ENCODE results near the gene RAMP2. TPM values are rescaled to one million over a fixed set of nuclear protein-coding genes. Genes with fewer than 3 reads are reported as not detected.

RAMP2 gene
- total and polyA plus RNA-seq, 2 of the 13 experiments (the other 11 are each of a cell fraction or from before 2014, with no cell fraction given), result 1.4 to 5.2 TPM

GRCh38 chr17:42780851-42781638 is 20.0 kb downstream of the RAMP2 start (continued):
- TF ChIP-seq NR2F6 (IDR thresholded peaks at IDR 0.05) (no peak), NR2F6 (CRISPR knock-in tag; IDR thresholded peaks at IDR 0.05) (no peak), NCOA5 (CRISPR knock-in tag; IDR thresholded peaks at IDR 0.05) (no peak), PRDM4 (CRISPR knock-in tag; IDR thresholded peaks at IDR 0.05; ENCODE audit: borderline replicate concordance) (no peak), ATF7-NPFF (CRISPR knock-in tag; IDR thresholded peaks at IDR 0.05; ENCODE audit: low read depth) (peak; percentile 69), ZBTB26 (CRISPR knock-in tag; IDR thresholded peaks at IDR 0.05; ENCODE audit: borderline replicate concordance) (0 out of 2 replicates have a peak, but pooled peaks have one; percentile 13), KLF16 (CRISPR knock-in tag; IDR thresholded peaks at IDR 0.05) (no peak), SIX4 (CRISPR knock-in tag; IDR thresholded peaks at IDR 0.05) (no peak), SNAPC4 (CRISPR knock-in tag; IDR thresholded peaks at IDR 0.05) (no peak), ZNF672 (CRISPR knock-in tag; IDR thresholded peaks at IDR 0.05) (no peak), HNF1B (CRISPR knock-in tag; IDR thresholded peaks at IDR 0.05) (no peak), TBP (CRISPR knock-in tag; IDR thresholded peaks at IDR 0.05) (no peak), ZNF7 (CRISPR knock-in tag; IDR thresholded peaks at IDR 0.05) (no peak), HDAC1 (CRISPR knock-in tag; IDR thresholded peaks at IDR 0.05) (no peak), ZNF10 (CRISPR knock-in tag; IDR thresholded peaks at IDR 0.05; ENCODE audit: borderline replicate concordance, low read depth) (no peak), ZNF180 (CRISPR knock-in tag; IDR thresholded peaks at IDR 0.05; ENCODE audit: borderline replicate concordance, low read depth) (no peak), KMT2A (CRISPR knock-in tag; IDR thresholded peaks at IDR 0.05) (no peak), ZNF34 (CRISPR knock-in tag; IDR thresholded peaks at IDR 0.05; ENCODE audit: borderline replicate concordance) (0 out of 2 replicates have a peak, but pooled peaks have one; percentile 61), GLI4 (CRISPR knock-in tag; IDR thresholded peaks at IDR 0.05; ENCODE audit: borderline replicate concordance) (no peak)
